ENCODE measurements around the gene SKI. TPM values are rescaled to one million over a fixed set of nuclear protein-coding genes. Genes with fewer than 3 reads are reported as not detected.

The SKI gene
- total and polyA plus RNA-seq, 2 of the 4 experiments (the other 2 are of a cell fraction), result 2.3 to 20.1 TPM

DNA sequence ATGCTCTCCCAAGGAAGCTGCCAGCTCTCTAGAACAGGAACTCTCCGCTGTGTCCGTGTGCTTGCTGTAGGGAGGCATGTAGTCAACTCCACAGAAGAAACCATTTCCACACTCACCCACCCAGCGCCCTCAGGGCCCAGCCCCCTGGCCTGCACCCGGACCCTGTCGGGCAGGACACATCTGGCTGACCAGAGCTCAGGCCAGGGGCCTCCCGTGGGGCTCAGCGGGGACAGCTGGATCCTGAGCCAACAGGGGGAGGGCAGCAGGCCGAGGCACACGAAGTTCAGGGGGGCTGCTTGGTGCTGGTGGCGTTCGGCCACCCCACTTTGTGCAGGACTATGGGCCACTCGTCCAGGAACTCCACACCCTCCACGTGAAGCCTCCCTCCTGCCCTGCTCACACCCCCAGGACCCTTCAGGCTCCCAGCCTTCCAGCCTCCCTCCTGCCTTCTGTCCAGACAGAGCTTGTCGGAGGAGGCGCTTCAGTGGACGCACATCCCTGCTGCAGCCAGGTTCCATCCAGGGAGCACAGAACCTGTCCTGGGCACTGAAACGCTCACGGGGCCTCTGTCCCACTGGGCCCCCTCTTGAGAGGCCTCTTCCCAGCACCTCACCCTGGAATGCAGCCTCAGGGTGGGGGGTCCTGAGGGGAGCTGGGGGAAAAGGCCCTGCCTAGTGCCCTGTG lies 18.6 kb upstream of the SKI start (continued):
- no peak for TF ChIP-seq FOS (IDR thresholded peaks at IDR 0.05; ENCODE audit: low read depth, low read length)

DNA sequence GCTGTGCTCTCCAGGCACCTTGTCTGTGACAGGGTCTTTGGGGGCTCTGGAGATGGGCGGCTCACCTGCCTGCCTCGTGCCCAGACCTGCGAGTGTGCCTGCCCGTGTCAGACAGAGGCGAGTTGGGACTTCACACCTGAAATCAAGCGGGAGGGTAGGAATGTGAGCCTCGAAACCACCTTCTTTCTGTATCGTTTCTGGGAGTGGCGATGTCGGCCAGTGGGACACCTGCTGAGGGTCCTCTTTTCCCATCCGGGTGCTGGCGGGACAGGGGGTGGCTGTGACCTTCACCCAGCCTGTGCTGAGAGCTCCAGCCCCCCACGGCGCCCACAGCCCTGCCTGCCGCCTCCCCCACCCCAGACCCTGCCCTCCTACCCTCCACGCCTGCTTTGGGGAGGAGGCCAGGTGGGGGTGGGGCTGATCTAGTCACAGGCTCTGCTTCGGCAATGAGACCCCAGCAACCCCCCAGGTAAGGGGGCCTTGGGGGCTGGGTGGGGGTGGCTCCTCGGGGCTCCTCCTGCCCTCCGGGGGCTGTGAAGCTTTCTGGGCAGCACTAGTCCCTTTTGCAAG lies 17.9 kb upstream of the SKI start:
- DNase-seq (no peak), ATAC-seq (ENCODE audit: low read depth) (no peak)
- Histone ChIP-seq H3K9ac (ENCODE audit: low read depth, low read length) (no peak overlapping the region), H2BK5ac (ENCODE audit: low read depth, low read length, poor library complexity, severe bottlenecking) (no peak overlapping the region), H3K56ac (ENCODE audit: extremely low read depth, insufficient read depth, low read length) (no peak overlapping the region), H3K4me1 (ENCODE audit: control insufficient read depth, insufficient read depth, low read length) (peaks cover 60% of the 10 kb centered on the region), H4K5ac (ENCODE audit: low read depth, low read length) (no peak overlapping the region), H3K79me1 (ENCODE audit: low read depth in 1 of 2, low read length in 2 of 2) (peaks cover 0 to 36% of the 10 kb centered on the region in 2 experiments; a peak in 3 of 4 replicates), H3K27me3 (ENCODE audit: control insufficient read depth, insufficient read depth, low read length) (no peaks in the 10 kb centered on the region), H3K23ac (ENCODE audit: low read depth, low read length) (no peak overlapping the region), H2BK120ac (ENCODE audit: low read depth, low read length) (no peak overlapping the region), H3K14ac (replicated peaks; ENCODE audit: low read depth, low read length) (no peak overlapping the region), H3K9me1 (ENCODE audit: insufficient read depth, low read length) (peaks cover 12% of the 10 kb centered on the region), H2AK9ac (replicated peaks; ENCODE audit: low read depth, low read length, poor library complexity) (no peak overlapping the region), H2AK5ac (ENCODE audit: low read depth, low read length) (0 out of 2 replicates have a peak overlapping the region, but pooled peaks have one; percentile 40), H3K27ac (ENCODE audit: insufficient read depth, low read length) (no peak overlapping the region), H3K4me2 (ENCODE audit: low read depth, low read length) (no peak overlapping the region), H4K20me1 (ENCODE audit: insufficient read depth, low read length) (no peaks in the 10 kb centered on the region; the same call in 1 of the 2 replicates), H2AFZ (replicated peaks; ENCODE audit: low read length, poor library complexity) (no peak overlapping the region), H3K36me3 (ENCODE audit: control insufficient read depth, insufficient read depth, low read length) (no peaks in the 10 kb centered on the region), H2BK20ac (ENCODE audit: low read depth, low read length) (no peak overlapping the region), H4K91ac (ENCODE audit: insufficient read depth, low read depth, low read length) (no peak overlapping the region), H2BK15ac (ENCODE audit: low read depth, low read length) (no peak overlapping the region), H3K18ac (ENCODE audit: low read depth, low read length) (no peak overlapping the region), H3K4ac (ENCODE audit: low read depth, low read length) (no peak overlapping the region), H4K8ac (ENCODE audit: low read depth in 2 of 2, low read length in 2 of 2) (no peak overlapping the region), H3K9me3 (ENCODE audit: control insufficient read depth, insufficient read depth, low read length) (no peaks in the 10 kb centered on the region), H3K4me3 (ENCODE audit: insufficient read depth, low read depth, low read length) (no peak overlapping the region)
- in situ Hi-C loops (cut with MboI; ENCODE audit: low sequenced_read_pairs) (no loop called here), dilution Hi-C loops (cut with HindIII; ENCODE audit: low sequenced_read_pairs, unreplicated experiment) (no loop called here), intact Hi-C loops (cut with micrococcal nuclease) (no loop called here)
- TF ChIP-seq CEBPB (IDR thresholded peaks at IDR 0.05; ENCODE audit: low read depth, low read length), result no peak
- BruUV-seq (replicated peaks), result no TSS peak
- ChIA-PET POLR2A (ENCODE audit: unreplicated experiment) (interaction anchor here (0.6 kb wide), 1 partner anchor 15 kb away, joined by 4 read pairs; no protein-coding TSS in a partner anchor), CTCF (no interaction called here)
- 93% methylated on average over 3 of the region's 19 CpGs; no CpG with 5 or more reads in 1 of the 2 experiments for WGBS, 2 experiments (ENCODE audit: extremely low coverage in 2 of 2, insufficient read length in 1 of 2)
